Fibroblast of skin of left biceps (primary cell): Measurements from ENCODE around the gene TSPAN5.
"Not testable (repeated sequence)": the region's sequence is repeated elsewhere in the genome, so short reads cannot be mapped to it uniquely, and the experiment has no call there.

Experiments used
- DNase-seq, 2 experiments: peaks; one replicate each; pipeline ENCODE4 v3.0.0-alpha.2; 2013; ENCODE audit warnings: low read depth in 2 of 2

TSPAN5 gene

GRCh38 chr4:98658287-98659105 lies at the start of gene TSPAN5:
Gene TSPAN5 (minus strand): TSS chr4:98658611.
- DNase-seq, result no peak

DNA sequence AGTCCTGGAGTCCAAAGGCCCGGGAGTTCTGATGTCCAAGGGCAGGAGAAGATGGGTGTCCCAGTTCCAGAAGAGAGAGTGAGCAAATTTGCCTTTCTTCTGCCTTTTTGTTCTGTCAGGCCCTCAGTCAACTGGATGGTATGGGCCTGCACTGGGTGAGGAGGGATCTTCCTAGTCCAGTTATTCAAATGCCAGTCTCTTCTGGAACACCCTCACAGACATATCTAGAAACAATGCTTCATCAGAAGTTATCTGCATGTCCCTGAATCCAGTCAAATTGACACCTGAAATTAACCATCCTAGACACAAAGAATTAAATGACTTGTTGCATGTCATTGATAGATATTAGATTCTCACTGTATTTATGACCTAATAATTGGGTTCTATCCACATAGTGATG lies 48.5 kb upstream of the TSPAN5 start:
- no peak for DNase-seq

- DNase-seq, result no peak
These were observed 47.9 kb upstream of the TSPAN5 start for GRCh38 chr4:98706200-98706813.

DNA sequence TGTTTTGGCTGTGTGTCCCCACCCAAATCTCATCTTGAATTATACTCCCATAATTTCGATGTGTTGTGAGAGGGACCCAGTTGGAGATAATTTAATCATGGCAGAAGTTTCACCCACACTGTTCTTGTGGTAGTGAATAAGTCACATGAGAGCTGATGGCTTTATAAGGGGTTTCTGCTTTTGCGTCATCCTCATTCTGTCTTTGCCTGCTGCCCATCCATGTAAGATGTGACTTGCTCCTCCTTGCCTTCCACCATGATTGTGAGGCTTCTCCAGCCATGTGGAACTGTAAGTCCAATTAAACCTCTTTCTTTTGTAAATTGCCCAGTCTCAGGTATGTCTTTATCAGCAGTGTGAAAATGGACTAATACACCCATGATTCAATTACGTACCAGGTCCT lies 47.2 kb upstream of the TSPAN5 start:
- not testable (repeated sequence) for DNase-seq

GRCh38 chr4:98700656-98701055 lies 42.2 kb upstream of the TSPAN5 start:
- no peak for DNase-seq

DNA sequence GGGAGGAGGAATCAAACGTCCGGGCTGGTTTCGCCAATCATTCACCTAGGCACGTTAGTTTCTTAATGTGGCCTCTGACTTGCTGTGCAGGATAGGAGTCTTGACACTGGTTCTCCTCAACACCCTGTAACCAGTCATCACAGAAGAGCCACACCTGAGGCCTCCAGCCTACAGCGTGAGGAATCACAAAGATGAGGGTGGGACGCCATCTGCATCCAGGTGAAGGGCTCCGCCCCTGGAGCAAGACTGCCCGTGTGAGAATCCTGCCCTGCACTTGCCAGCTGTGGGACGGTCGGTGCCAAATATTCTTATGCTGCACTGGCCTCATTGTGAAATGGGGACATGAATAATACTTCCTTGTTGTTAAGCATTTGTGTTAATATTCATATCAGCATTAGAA lies 35.7 kb upstream of the TSPAN5 start:
- DNase-seq, result no peak

DNA sequence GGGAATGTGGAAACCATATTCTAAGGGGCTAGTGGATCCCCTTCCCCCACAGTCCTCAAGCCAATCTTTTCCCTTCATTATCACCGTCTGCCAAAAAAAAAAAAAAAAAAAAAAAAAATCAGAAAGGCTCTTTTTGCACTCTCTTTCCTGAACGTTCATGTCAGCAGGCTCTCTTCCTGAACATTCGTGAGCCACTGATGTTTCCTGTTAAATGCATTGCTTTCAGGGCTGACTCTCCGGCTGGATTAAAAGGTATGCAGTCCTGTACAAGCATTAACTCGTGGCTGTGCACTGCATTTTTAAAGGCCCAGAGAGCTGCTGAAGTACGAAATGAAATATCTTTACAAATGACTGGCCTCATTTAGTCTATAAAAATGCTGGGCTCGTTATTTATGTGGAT lies 34.0 kb upstream of the TSPAN5 start:
- no peak for DNase-seq

DNA sequence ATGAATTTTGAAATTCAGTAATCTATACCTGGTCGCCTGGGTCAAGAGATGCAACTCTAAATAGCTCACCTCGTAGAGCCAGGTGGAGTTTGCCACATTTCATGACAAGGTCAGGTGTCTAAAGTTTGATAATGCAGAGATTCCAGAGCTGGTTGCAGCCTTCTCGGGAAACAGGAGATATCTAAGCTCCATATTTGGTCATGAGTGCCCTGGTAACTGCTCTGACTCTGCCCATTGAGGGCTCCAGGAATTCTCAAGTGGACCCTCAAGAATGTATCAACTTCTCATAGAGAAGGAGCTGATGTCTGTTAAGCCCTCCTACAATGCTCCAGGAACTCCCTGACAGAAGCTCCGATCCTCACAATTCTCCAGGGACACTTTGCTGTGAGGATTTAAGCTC lies 33.2 kb upstream of the TSPAN5 start:
- DNase-seq, result no peak

DNA sequence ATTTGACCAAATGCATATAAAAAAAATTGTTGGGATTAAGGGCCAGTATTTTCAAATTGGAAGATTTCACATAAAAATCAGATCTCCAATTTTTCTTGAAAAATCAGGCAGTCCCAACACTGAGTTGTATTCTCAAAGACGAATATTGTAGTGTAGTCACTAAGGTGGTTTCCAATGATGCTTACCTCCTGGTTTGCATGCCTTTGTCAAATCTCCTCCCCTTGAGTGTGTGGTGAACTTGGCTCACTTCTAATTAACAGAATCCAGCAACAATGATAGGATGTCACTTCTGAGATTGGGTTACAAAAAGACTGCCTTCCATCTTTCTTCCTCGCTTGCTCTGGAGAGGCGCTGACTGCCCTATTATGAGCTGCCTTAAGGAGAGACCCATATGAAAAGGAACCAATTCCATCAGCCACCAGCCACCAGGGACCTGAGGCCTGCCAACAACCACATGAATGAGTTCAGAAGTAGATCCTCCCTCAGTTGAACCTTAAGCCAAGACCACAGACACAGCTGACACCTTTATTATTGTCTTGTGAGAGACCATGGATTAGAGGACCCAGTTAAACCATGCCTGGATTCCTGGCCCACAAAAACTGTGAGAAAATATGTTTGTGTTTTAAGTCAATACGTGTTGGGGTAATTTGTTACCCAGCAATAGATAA lies 31.2 kb upstream of the TSPAN5 start:
- no peak for DNase-seq

DNA sequence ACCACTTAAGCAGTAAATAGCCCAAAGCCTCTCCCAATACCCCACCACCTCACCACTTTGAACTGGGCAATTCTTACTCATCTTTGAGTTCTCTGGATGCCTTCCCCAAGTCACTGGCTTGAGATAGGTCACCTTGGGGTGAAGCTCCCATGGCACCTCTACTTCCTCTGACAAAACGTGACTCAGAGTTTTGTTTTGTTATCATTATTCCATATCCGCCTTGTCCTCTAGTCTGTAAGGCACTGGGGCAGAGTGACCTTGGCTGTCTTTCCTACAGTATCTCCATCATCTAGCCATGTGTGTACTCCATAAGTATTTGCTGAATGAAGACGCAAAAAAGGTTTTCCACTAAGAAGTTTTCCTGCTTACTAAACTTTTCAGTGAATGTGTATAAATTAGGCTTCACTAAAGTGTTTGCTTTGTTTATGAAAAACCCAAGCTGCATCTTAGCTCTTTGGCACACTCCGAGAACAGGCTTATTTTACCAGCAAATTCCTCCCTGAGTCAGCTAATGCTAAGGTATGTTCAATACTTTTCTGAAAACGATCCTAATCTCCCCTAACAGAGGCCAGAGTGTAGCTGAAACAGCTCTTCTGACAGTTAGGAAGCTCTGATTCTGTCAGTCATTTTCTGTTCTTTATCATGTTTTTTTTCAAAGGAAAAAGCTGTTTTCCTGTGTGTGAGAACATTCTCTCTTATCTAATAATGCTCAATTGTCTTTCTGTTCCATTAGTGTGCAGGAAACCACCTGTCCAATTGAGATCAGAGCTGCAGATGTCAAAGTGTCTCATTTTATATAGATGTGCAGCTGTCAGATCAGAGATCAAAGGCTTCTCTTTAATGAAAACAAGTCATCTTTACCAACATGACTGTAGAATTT lies 30.2 kb upstream of the TSPAN5 start:
- DNase-seq, result no peak

- DNase-seq, result no peak
These were observed 29.5 kb upstream of the TSPAN5 start for GRCh38 chr4:98687876-98688275.

- DNase-seq, result no peak
These were observed 28.4 kb upstream of the TSPAN5 start for GRCh38 chr4:98686847-98687246.

GRCh38 chr4:98686043-98686707 lies 27.8 kb upstream of the TSPAN5 start:
- no peak for DNase-seq

DNA sequence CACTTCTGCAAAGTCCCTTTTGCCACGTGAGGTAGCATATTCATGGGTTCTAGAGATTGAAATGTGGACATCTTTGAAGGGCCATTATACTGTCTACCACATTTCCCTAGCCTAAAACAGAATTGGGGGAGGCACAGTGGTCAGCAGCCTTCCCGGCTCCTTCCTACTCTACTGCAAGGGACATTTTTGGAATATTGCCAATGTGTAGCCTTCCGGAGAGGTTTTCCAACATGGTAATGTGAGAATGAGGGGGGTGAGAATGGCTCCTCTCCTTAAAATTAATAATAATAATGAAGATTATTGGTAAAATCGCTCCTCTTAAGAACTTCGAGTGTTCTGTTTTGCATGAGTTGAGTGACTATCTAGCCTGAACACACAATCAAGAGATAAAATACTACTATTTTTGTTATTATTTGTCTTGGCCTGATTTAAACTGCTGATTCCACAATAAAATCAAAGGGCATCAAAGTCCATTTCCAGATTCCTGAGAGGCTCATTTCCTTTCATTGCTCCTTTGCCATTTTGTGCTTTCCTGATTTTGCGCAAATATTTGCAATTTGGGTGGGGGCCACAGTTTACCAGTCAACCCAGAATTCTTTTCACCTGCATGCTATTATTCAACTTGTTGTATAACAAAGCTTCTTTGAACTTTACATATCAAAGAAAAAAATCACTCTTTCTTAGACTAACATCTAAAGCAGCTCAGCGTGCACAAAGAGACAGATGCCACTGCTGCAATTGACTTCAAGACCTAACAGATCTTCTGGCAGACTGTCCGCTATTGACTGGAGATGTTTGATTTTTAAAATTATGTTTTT lies 27.0 kb upstream of the TSPAN5 start:
- DNase-seq, result no peak

DNA sequence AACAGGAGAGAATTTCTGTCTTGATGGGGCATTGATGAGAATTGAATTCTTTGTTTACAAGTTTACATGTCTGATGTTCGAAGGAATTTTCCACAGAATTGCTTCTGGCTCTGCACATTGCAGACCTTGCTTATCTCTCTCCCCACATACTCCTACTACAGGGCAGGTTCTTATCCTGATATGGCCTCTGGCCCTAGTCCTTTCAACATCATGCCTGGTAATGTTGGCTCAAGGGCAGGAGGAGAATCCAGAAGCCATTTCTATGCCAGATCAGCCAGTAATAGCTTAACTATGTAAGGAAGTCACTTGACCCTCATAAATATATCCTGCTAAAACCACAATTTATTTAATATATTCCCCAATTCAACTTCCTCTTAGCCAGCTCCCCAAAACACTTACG lies 24.3 kb upstream of the TSPAN5 start:
- DNase-seq, result no peak

DNA sequence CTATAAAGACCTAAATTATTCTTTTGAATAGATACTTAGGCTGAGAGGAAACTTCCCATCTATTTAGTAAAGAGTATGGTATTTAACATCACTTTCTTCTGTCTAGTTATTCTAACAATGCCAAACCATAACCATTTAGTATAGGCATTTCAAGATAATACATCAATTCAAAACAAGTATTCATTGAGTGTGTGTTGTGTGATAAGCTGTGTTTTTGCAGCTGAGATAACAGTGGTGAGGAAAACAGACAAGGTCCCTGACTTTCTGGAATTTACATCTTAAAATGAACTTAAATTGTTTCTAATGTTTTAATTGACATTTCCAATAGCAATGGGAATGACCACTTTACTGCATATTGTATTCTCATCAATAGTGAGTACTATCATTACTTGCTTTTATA lies 22.4 kb upstream of the TSPAN5 start:
- no peak for DNase-seq

- no peak for DNase-seq
These were observed 21.3 kb upstream of the TSPAN5 start for GRCh38 chr4:98679738-98680137.

- DNase-seq, result no peak
These were observed 19.4 kb upstream of the TSPAN5 start for GRCh38 chr4:98677799-98678198.

DNA sequence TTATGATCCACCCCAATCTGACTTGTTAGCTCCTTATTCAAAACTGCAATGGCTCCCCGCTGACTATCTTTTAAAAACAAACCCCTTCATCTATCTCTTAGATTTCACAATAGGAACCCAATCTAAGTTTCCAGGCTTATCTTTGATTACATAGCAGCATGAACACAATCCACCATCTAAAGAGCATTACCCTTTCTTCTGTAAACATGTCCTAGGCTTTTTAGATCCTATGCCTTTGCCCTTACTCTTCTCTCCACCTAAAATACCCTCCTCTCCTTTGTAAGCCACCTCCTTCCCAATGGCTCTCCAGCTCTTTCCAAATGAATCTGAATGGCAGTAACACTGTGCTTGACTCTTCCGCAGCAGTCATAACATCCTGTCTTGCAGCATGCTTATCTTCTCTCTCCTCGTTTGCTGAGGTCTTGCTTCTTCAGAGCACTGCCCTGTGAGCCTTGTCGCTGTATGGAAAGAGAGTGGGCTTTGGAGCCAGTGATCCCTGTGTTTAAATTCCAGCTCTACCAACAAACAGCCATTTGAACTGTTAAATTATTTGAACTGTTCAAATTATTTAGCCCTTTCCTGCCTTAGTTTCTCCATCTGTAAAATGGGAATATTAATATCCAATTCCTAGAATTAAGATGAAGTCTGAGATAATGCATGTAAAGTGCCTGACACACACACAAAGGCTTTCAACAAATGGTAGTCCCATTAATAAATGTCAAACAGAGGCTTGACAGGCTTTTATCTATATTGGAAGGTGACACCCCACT lies 16.2 kb upstream of the TSPAN5 start:
- no peak for DNase-seq

DNA sequence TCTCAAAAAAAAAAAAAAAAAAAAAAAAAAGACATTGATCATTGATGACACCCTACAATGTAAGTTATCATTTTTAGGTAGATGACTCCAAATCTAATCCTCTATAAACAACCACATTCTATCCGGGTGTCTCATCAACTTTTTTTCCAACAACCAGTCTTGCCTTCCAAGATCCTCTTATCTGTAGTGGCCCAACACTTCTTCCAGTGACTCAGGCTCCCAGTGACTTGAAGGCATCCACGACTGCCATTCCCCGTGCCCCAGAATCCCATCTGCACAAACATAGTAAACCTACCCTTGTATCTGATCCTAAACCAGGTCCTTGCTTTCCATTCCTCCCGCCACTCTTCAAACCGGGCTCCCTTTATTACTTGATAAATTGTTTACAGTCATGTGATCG lies 15.6 kb upstream of the TSPAN5 start:
- DNase-seq, result no peak
